Mesenchymal stem cell (in vitro differentiated cells and primary cell): ENCODE results near the gene RAET1G.

Source experiments
- DNase-seq: peaks from one replicate; pipeline ENCODE4 v3.0.0-alpha.2; 2013
- H2AFZ ChIP-seq: one replicate; pipeline ENCODE4 v1.6.1; 2013; ENCODE audit warnings: low read depth, mild to moderate bottlenecking, control low read depth, inconsistent platforms, low read length, moderate library complexity
- H2AK5ac ChIP-seq: 2 replicates; pipeline ENCODE4 v1.6.1; 2013; ENCODE audit warnings: low read length, moderate library complexity, mild to moderate bottlenecking, inconsistent platforms; ENCODE audit not compliant: severe bottlenecking
- H2BK120ac ChIP-seq: one replicate; pipeline ENCODE4 v1.6.1; 2013; ENCODE audit warnings: low read depth, mild to moderate bottlenecking, inconsistent platforms, low read length, moderate library complexity
- H2BK12ac ChIP-seq, 2 experiments: one replicate each; pipeline ENCODE4 v1.6.1; 2013; ENCODE audit warnings: inconsistent platforms in 2 of 2, low read length in 2 of 2, mild to moderate bottlenecking in 2 of 2, moderate library complexity in 2 of 2, control low read depth in 1 of 2
- H2BK15ac ChIP-seq: one replicate; pipeline ENCODE4 v1.6.1; 2013; ENCODE audit warnings: mild to moderate bottlenecking, low read depth, inconsistent platforms; ENCODE audit not compliant: poor library complexity, severe bottlenecking
- H2BK5ac ChIP-seq: 2 replicates; pipeline ENCODE4 v1.6.1; 2013; ENCODE audit warnings: low read depth, mild to moderate bottlenecking, low read length, control low read depth, inconsistent platforms; ENCODE audit not compliant: poor library complexity, severe bottlenecking
- H3K14ac ChIP-seq, 2 experiments: one replicate each; pipeline ENCODE4 v1.6.1; 2013; ENCODE audit warnings: inconsistent platforms in 2 of 2, low read length in 2 of 2, control low read depth in 1 of 2, mild to moderate bottlenecking in 1 of 2, moderate library complexity in 1 of 2
- H3K18ac ChIP-seq, 2 experiments: one replicate each; pipeline ENCODE4 v1.6.1; 2013; ENCODE audit warnings: inconsistent platforms in 2 of 2, low read length in 2 of 2, control low read depth in 1 of 2, low read depth in 1 of 2, mild to moderate bottlenecking in 1 of 2
- H3K23ac ChIP-seq, 2 experiments: one replicate each; pipeline ENCODE4 v1.6.1; 2013; ENCODE audit warnings: inconsistent platforms in 2 of 2, low read length in 2 of 2, mild to moderate bottlenecking in 2 of 2, moderate library complexity in 2 of 2, control low read depth in 1 of 2
- H3K27ac ChIP-seq: 2 replicates; pipeline ENCODE4 v1.5.1; 2013; ENCODE audit warnings: mild to moderate bottlenecking, moderate library complexity, low read length, control low read depth, inconsistent platforms; ENCODE audit not compliant: poor library complexity, severe bottlenecking
- H3K27me3 ChIP-seq, 2 experiments: 2 replicates each; pipeline versions ENCODE4 v1.6.1 to v1.7.0; 2013; ENCODE audit warnings: low read length in 2 of 2, mild to moderate bottlenecking in 2 of 2, moderate library complexity in 2 of 2, control low read depth in 1 of 2, inconsistent platforms in 1 of 2; ENCODE audit not compliant: control insufficient read depth in 1 of 2, insufficient read depth in 1 of 2
- H3K36me3 ChIP-seq, 2 experiments: 2 replicates each; pipeline versions ENCODE4 v1.6.1 to v1.7.0; 2013; ENCODE audit warnings: low read length in 2 of 2, control low read depth in 1 of 2, inconsistent platforms in 1 of 2, low read depth in 1 of 2, mild to moderate bottlenecking in 1 of 2; ENCODE audit not compliant: insufficient read depth in 2 of 2, control insufficient read depth in 1 of 2
- H3K4ac ChIP-seq, 2 experiments: one replicate each; pipeline ENCODE4 v1.6.1; 2013; ENCODE audit warnings: inconsistent platforms in 2 of 2, low read length in 2 of 2, mild to moderate bottlenecking in 2 of 2, moderate library complexity in 2 of 2, control low read depth in 1 of 2, low read depth in 1 of 2
- H3K4me1 ChIP-seq: 2 replicates; pipeline ENCODE4 v1.6.1; 2013; ENCODE audit warnings: low read depth, low read length, control low read depth; ENCODE audit not compliant: control insufficient read depth, insufficient read depth
- H3K4me2 ChIP-seq: 2 replicates; pipeline ENCODE4 v1.6.1; 2013; ENCODE audit warnings: low read length, mild to moderate bottlenecking, inconsistent platforms; ENCODE audit not compliant: poor library complexity, severe bottlenecking
- H3K4me3 ChIP-seq, 2 experiments: 2 replicates each; pipeline versions ENCODE4 v1.5.1 to v1.7.0; 2013; ENCODE audit warnings: low read length in 2 of 2, mild to moderate bottlenecking in 2 of 2, control low read depth in 1 of 2, low read depth in 1 of 2; ENCODE audit not compliant: insufficient read depth in 1 of 2
- H3K79me1 ChIP-seq: replicated peaks from 2 replicates; pipeline ENCODE4 v1.6.1; 2013; ENCODE audit warnings: mild to moderate bottlenecking, control low read depth, low read length, inconsistent platforms; ENCODE audit not compliant: poor library complexity, severe bottlenecking
- H3K9ac ChIP-seq: 2 replicates; pipeline ENCODE4 v1.7.0; 2013; ENCODE audit warnings: mild to moderate bottlenecking, low read length, moderate library complexity
- H3K9me3 ChIP-seq: 2 replicates; pipeline ENCODE4 v1.7.0; 2013; ENCODE audit warnings: mild to moderate bottlenecking, low read length; ENCODE audit not compliant: control insufficient read depth
- H4K8ac ChIP-seq: one replicate; pipeline ENCODE4 v1.6.1; 2013; ENCODE audit warnings: inconsistent platforms, mild to moderate bottlenecking, low read length, moderate library complexity
- H4K91ac ChIP-seq: one replicate; pipeline ENCODE4 v1.6.1; 2013; ENCODE audit warnings: mild to moderate bottlenecking, low read length, inconsistent platforms
- WGBS: methylation state at CpG from one replicate; pipeline ENCODE4 v1.1.7; 2013; ENCODE audit warnings: mixed read lengths; 5-methylcytosine and 5-hydroxymethylcytosine counted together

The RAET1G gene

GRCh38 chr6:149903938-149904611 lies 18.8 kb downstream of the RAET1G start:
- no peak overlapping the region for H3K9ac ChIP-seq
- no peak for DNase-seq
- H3K36me3 ChIP-seq = no peaks in the 10 kb centered on the region
- H3K27me3 ChIP-seq = peaks cover 0 to 44% of the 10 kb centered on the region in 2 experiments
- no peaks in the 10 kb centered on the region for H3K4me1 ChIP-seq
- H3K4me3 ChIP-seq = no peak overlapping the region
- no peak overlapping the region for H2BK12ac ChIP-seq
- no peak overlapping the region for H2AFZ ChIP-seq
- no peak overlapping the region for H3K14ac ChIP-seq
- no peak overlapping the region for H2BK5ac ChIP-seq
- no peak overlapping the region for H3K27ac ChIP-seq
- no peak overlapping the region for H2AK5ac ChIP-seq
- H4K91ac ChIP-seq = peak overlapping the region; percentile 27
- H3K23ac ChIP-seq = no peak overlapping the region
- H3K4me2 ChIP-seq = no peak overlapping the region
- H3K18ac ChIP-seq = no peak overlapping the region
- no peak overlapping the region for H2BK120ac ChIP-seq
- no peak overlapping the region for H2BK15ac ChIP-seq
- H3K4ac ChIP-seq = no peak overlapping the region
- no peaks in the 10 kb centered on the region for H3K9me3 ChIP-seq
- no peaks in the 10 kb centered on the region for H3K79me1 ChIP-seq
- 71% methylated on average over 5 of the region's 5 CpGs for WGBS
- peak overlapping the region; percentile 8 for H4K8ac ChIP-seq

- H2BK15ac ChIP-seq = no peak overlapping the region
- H2AK5ac ChIP-seq = no peak overlapping the region
- H3K27me3 ChIP-seq = peaks cover 0 to 43% of the 10 kb centered on the region in 2 experiments
- DNase-seq = no peak
- H3K4me3 ChIP-seq = no peak overlapping the region
- H4K8ac ChIP-seq = peak overlapping the region; percentile 14
- no peak overlapping the region for H3K9ac ChIP-seq
- H3K18ac ChIP-seq = no peak overlapping the region
- no peaks in the 10 kb centered on the region for H3K36me3 ChIP-seq
- H3K79me1 ChIP-seq = no peaks in the 10 kb centered on the region
- WGBS = 75% methylated on average over 4 of the region's 6 CpGs
- peaks cover 2% of the 10 kb centered on the region for H3K4me1 ChIP-seq
- H3K4me2 ChIP-seq = no peak overlapping the region
- H3K4ac ChIP-seq = no peak overlapping the region
- H4K91ac ChIP-seq = peak overlapping the region; percentile 43
- H2BK12ac ChIP-seq = no peak overlapping the region
- no peak overlapping the region for H2AFZ ChIP-seq
- no peak overlapping the region for H2BK5ac ChIP-seq
- H2BK120ac ChIP-seq = no peak overlapping the region
- H3K9me3 ChIP-seq = no peaks in the 10 kb centered on the region
- no peak overlapping the region for H3K27ac ChIP-seq
- H3K23ac ChIP-seq = no peak overlapping the region
- no peak overlapping the region for H3K14ac ChIP-seq
Measured at GRCh38 chr6:149901444-149902140, 21.3 kb downstream of the RAET1G start.

GRCh38 chr6:149900620-149901443 lies 22.1 kb downstream of the RAET1G start:
- Histone ChIP-seq H3K36me3 (no peaks in the 10 kb centered on the region), H3K27me3 (peaks cover 0 to 36% of the 10 kb centered on the region in 2 experiments), H3K79me1 (no peaks in the 10 kb centered on the region), H3K9ac (no peak overlapping the region), H2BK5ac (no peak overlapping the region), H3K9me3 (no peaks in the 10 kb centered on the region), H2BK120ac (no peak overlapping the region), H3K27ac (no peak overlapping the region), H3K4ac (no peak overlapping the region), H2BK12ac (no peak overlapping the region), H2BK15ac (no peak overlapping the region), H2AFZ (no peak overlapping the region), H3K4me2 (no peak overlapping the region), H4K8ac (peak overlapping the region; percentile 14), H3K4me3 (no peak overlapping the region), H3K18ac (no peak overlapping the region), H4K91ac (peak overlapping the region; percentile 43), H2AK5ac (no peak overlapping the region), H3K14ac (no peak overlapping the region), H3K23ac (no peak overlapping the region), H3K4me1 (peaks cover 4% of the 10 kb centered on the region)
- DNase-seq = no peak
- 82% methylated on average over 11 of the region's 11 CpGs for WGBS
